ENCODE results near the gene RAB29.

DNA sequence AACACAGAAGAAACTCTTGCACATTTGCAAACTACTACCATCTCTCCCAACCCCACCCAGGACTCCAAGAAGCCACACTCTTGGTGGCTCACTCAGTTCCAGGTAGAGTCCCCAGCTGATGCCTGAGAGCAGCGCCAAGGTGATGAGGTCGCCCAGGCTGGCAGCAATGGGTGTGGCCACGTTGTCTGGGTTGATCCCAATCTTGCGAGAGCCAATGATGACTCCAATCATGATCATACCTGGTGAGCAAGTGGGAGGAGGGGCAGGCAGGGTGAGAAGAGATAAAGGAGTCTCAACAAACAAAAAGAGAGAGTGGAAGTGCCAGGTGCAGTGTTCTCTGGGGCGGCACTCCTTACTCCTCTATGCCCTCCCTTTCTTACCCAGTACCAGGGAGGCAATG lies 23.3 kb upstream of the RAB29 start:
- TF ChIP-seq, protein P1, sequence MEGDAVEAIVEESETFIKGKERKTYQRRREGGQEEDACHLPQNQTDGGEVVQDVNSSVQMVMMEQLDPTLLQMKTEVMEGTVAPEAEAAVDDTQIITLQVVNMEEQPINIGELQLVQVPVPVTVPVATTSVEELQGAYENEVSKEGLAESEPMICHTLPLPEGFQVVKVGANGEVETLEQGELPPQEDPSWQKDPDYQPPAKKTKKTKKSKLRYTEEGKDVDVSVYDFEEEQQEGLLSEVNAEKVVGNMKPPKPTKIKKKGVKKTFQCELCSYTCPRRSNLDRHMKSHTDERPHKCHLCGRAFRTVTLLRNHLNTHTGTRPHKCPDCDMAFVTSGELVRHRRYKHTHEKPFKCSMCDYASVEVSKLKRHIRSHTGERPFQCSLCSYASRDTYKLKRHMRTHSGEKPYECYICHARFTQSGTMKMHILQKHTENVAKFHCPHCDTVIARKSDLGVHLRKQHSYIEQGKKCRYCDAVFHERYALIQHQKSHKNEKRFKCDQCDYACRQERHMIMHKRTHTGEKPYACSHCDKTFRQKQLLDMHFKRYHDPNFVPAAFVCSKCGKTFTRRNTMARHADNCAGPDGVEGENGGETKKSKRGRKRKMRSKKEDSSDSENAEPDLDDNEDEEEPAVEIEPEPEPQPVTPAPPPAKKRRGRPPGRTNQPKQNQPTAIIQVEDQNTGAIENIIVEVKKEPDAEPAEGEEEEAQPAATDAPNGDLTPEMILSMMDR (IDR thresholded peaks at IDR 0.05) = no peak
- TF ChIP-seq POLR2A (IDR thresholded peaks at IDR 0.05) (no peak), EP300 (IDR thresholded peaks at IDR 0.05) (no peak), POLR2AphosphoS5 (IDR thresholded peaks at IDR 0.05) (no peak)

Data from suprapubic skin (tissue), 4 donors.